ENCODE data around the gene ENO1. TPM values are rescaled to one million over a fixed set of nuclear protein-coding genes. Genes with fewer than 3 reads are reported as not detected.
A peak's percentile ranks its signal among the peaks of the same experiment; 100 is the strongest.
"Not testable (repeated sequence)": the region's sequence is repeated elsewhere in the genome, so short reads cannot be mapped to it uniquely, and the experiment has no call there.

The ENO1 gene
- total and polyA plus RNA-seq, 4 donors: 270 to 499 (median 380) TPM

- TF ChIP-seq TAF1 (conservative IDR thresholded peaks at IDR 0.05): no peak
- peak in 1 of 2 donors; percentile 34 for TF ChIP-seq HNF4A (conservative IDR thresholded peaks at IDR 0.05)
- no peak for DNase-seq (ENCODE audit: low spot score)
- Histone ChIP-seq H3K27me3 (ENCODE audit: control insufficient read depth in 4 of 4, insufficient read depth in 4 of 4, low read length in 3 of 4) (no peaks in the 10 kb centered on the region), H3K4me3 (ENCODE audit: low read depth in 1 of 3, low read length in 3 of 3) (no peak overlapping the region), H3K9ac (ENCODE audit: low read depth in 1 of 2, low read length in 2 of 2) (no peak overlapping the region), H3K4me1 (ENCODE audit: control insufficient read depth in 4 of 4, insufficient read depth in 4 of 4, low read length in 3 of 4) (peaks cover 4 to 13% (median 4%) of the 10 kb centered on the region in 4 donors), H3K27ac (ENCODE audit: low read depth in 1 of 2, low read length in 2 of 2) (no peak overlapping the region), H3K36me3 (ENCODE audit: control insufficient read depth in 4 of 4, insufficient read depth in 3 of 4, low read depth in 1 of 4, low read length in 3 of 4) (no peaks in the 10 kb centered on the region), H3K9me3 (ENCODE audit: control insufficient read depth in 4 of 4, low read length in 3 of 4) (no peaks in the 10 kb centered on the region)
- 54% methylated on average over 11 of the region's 11 CpGs for WGBS
Measured at GRCh38 chr1:8889103-8889846, 10.8 kb upstream of the ENO1 start.

GRCh38 chr1:8886589-8886988 is 8.1 kb upstream of the ENO1 start:
- H3K4me3 ChIP-seq (ENCODE audit: low read depth in 1 of 3, low read length in 3 of 3): no peak overlapping the region
- DNase-seq (ENCODE audit: low spot score): no peak
- no peak overlapping the region for H3K9ac ChIP-seq (ENCODE audit: low read depth in 1 of 2, low read length in 2 of 2)
- WGBS: 98% methylated on average over 2 of the region's 2 CpGs
- no peak for TF ChIP-seq CTCF (IDR thresholded peaks at IDR 0.05; ENCODE audit: low read depth, low read length, missing input control)
- no peak for TF ChIP-seq ZBTB33 (IDR thresholded peaks at IDR 0.05)
- TF ChIP-seq HNF4A (conservative IDR thresholded peaks at IDR 0.05): no peak
- no peak for TF ChIP-seq FOXA1 (IDR thresholded peaks at IDR 0.05)
- TF ChIP-seq HNF4G (IDR thresholded peaks at IDR 0.05): no peak
- no peak for TF ChIP-seq EGR1 (IDR thresholded peaks at IDR 0.05; ENCODE audit: low read depth in 2 of 2)
- no peak for TF ChIP-seq SP1 (IDR thresholded peaks at IDR 0.05)
- TF ChIP-seq JUND (IDR thresholded peaks at IDR 0.05): no peak
- no peak overlapping the region for H3K27ac ChIP-seq (ENCODE audit: low read depth in 1 of 2, low read length in 2 of 2)
- no peaks in the 10 kb centered on the region for H3K27me3 ChIP-seq (ENCODE audit: control insufficient read depth in 4 of 4, insufficient read depth in 4 of 4, low read length in 3 of 4)
- peaks cover 4 to 13% (median 4%) of the 10 kb centered on the region in 4 donors for H3K4me1 ChIP-seq (ENCODE audit: control insufficient read depth in 4 of 4, insufficient read depth in 4 of 4, low read length in 3 of 4)
- no peaks in the 10 kb centered on the region for H3K9me3 ChIP-seq (ENCODE audit: control insufficient read depth in 4 of 4, low read length in 3 of 4)
- H3K36me3 ChIP-seq (ENCODE audit: control insufficient read depth in 4 of 4, insufficient read depth in 3 of 4, low read depth in 1 of 4, low read length in 3 of 4): no peaks in the 10 kb centered on the region

- 96% methylated on average over 9 of the region's 9 CpGs for WGBS
- not testable (repeated sequence) for H3K9me3 ChIP-seq (ENCODE audit: control insufficient read depth in 4 of 4, low read length in 3 of 4); H3K36me3 ChIP-seq (ENCODE audit: control insufficient read depth in 4 of 4, insufficient read depth in 3 of 4, low read depth in 1 of 4, low read length in 3 of 4); DNase-seq (ENCODE audit: low spot score); H3K9ac ChIP-seq (ENCODE audit: low read depth in 1 of 2, low read length in 2 of 2); H3K27me3 ChIP-seq (ENCODE audit: control insufficient read depth in 4 of 4, insufficient read depth in 4 of 4, low read length in 3 of 4); H3K4me3 ChIP-seq (ENCODE audit: low read depth in 1 of 3, low read length in 3 of 3); H3K27ac ChIP-seq (ENCODE audit: low read depth in 1 of 2, low read length in 2 of 2)
- H3K4me1 ChIP-seq (ENCODE audit: control insufficient read depth in 4 of 4, insufficient read depth in 4 of 4, low read length in 3 of 4): peaks cover 4 to 17% (median 4%) of the 10 kb centered on the region in 4 donors
Measured at GRCh38 chr1:8886031-8886524, 7.6 kb upstream of the ENO1 start.

- peaks cover 1 to 20% (median 14%) of the 10 kb centered on the region in 4 donors for H3K4me1 ChIP-seq (ENCODE audit: control insufficient read depth in 4 of 4, insufficient read depth in 4 of 4, low read length in 3 of 4)
- H3K27me3 ChIP-seq (ENCODE audit: control insufficient read depth in 4 of 4, insufficient read depth in 4 of 4, low read length in 3 of 4); H3K27ac ChIP-seq (ENCODE audit: low read depth in 1 of 2, low read length in 2 of 2); DNase-seq (ENCODE audit: low spot score); H3K9me3 ChIP-seq (ENCODE audit: control insufficient read depth in 4 of 4, low read length in 3 of 4); H3K9ac ChIP-seq (ENCODE audit: low read depth in 1 of 2, low read length in 2 of 2); H3K4me3 ChIP-seq (ENCODE audit: low read depth in 1 of 3, low read length in 3 of 3); H3K36me3 ChIP-seq (ENCODE audit: control insufficient read depth in 4 of 4, insufficient read depth in 3 of 4, low read depth in 1 of 4, low read length in 3 of 4): not testable (repeated sequence)
- WGBS: 92% methylated on average over 13 of the region's 13 CpGs
Measured at GRCh38 chr1:8884105-8884504, 5.6 kb upstream of the ENO1 start.
